ENCODE data around the gene C1QBP. TPM values are rescaled to one million over a fixed set of nuclear protein-coding genes. Genes with fewer than 3 reads are reported as not detected.

C1QBP gene
- total and polyA plus RNA-seq, 2 of the 4 experiments (the other 2 are of a cell fraction) = 172 to 173 TPM

- POLR2A ChIA-PET (ENCODE audit: unreplicated experiment) = no interaction called here
- H3K14ac ChIP-seq (replicated peaks; ENCODE audit: low read depth, low read length) = no peak overlapping the region
- intact Hi-C loops (cut with micrococcal nuclease) = no loop called here
- 0 out of 2 replicates have a peak overlapping the region, but pooled peaks have one; percentile 4 for H2AK5ac ChIP-seq (ENCODE audit: low read depth, low read length)
- H3K4ac ChIP-seq (ENCODE audit: low read depth, low read length) = no peak overlapping the region
- H3K27ac ChIP-seq (ENCODE audit: insufficient read depth, low read length) = no peak overlapping the region
- no TSS peak for BruUV-seq (replicated peaks)
- dilution Hi-C loops (cut with HindIII; ENCODE audit: low sequenced_read_pairs, unreplicated experiment) = no loop called here
- H3K4me1 ChIP-seq (ENCODE audit: control insufficient read depth, insufficient read depth, low read length) = peaks cover 6% of the 10 kb centered on the region
- H3K79me1 ChIP-seq (ENCODE audit: low read depth in 1 of 2, low read length in 2 of 2) = peaks cover 44 to 75% of the 10 kb centered on the region in 2 experiments
- in situ Hi-C loops (cut with MboI; ENCODE audit: low sequenced_read_pairs) = no loop called here
- H2BK15ac ChIP-seq (ENCODE audit: low read depth, low read length) = no peak overlapping the region
- H2BK5ac ChIP-seq (ENCODE audit: low read depth, low read length, poor library complexity, severe bottlenecking) = no peak overlapping the region
- no peak overlapping the region for H2BK120ac ChIP-seq (ENCODE audit: low read depth, low read length)
- H3K9me1 ChIP-seq (ENCODE audit: insufficient read depth, low read length) = peaks cover 29% of the 10 kb centered on the region
- no peak overlapping the region for H3K4me3 ChIP-seq (ENCODE audit: insufficient read depth, low read depth, low read length)
- no peak overlapping the region for H3K56ac ChIP-seq (ENCODE audit: extremely low read depth, insufficient read depth, low read length)
- CTCF ChIA-PET = no interaction called here
- peaks cover 10% of the 10 kb centered on the region; the same call in 1 of the 2 replicates for H4K20me1 ChIP-seq (ENCODE audit: insufficient read depth, low read length)
- no peak overlapping the region for H2AFZ ChIP-seq (replicated peaks; ENCODE audit: low read length, poor library complexity)
- no peak for ATAC-seq (ENCODE audit: low read depth)
- no peak overlapping the region for H3K18ac ChIP-seq (ENCODE audit: low read depth, low read length)
- no peak overlapping the region for H4K91ac ChIP-seq (ENCODE audit: insufficient read depth, low read depth, low read length)
- H3K9me3 ChIP-seq (ENCODE audit: control insufficient read depth, insufficient read depth, low read length) = no peaks in the 10 kb centered on the region
- no peak for DNase-seq
- no peak overlapping the region for H3K9ac ChIP-seq (ENCODE audit: low read depth, low read length)
- WGBS, 2 experiments (ENCODE audit: extremely low coverage in 2 of 2, insufficient read length in 1 of 2) = no CpG with 5 or more reads among the region's 3 CpGs
- no peak overlapping the region for H3K4me2 ChIP-seq (ENCODE audit: low read depth, low read length)
- no peak overlapping the region for H2AK9ac ChIP-seq (replicated peaks; ENCODE audit: low read depth, low read length, poor library complexity)
- H3K36me3 ChIP-seq (ENCODE audit: control insufficient read depth, insufficient read depth, low read length) = peaks cover 52% of the 10 kb centered on the region
- no peak overlapping the region for H2BK20ac ChIP-seq (ENCODE audit: low read depth, low read length)
- H3K27me3 ChIP-seq (ENCODE audit: control insufficient read depth, insufficient read depth, low read length) = no peaks in the 10 kb centered on the region
- H4K5ac ChIP-seq (ENCODE audit: low read depth, low read length) = no peak overlapping the region
- no peak overlapping the region for H4K8ac ChIP-seq (ENCODE audit: low read depth in 2 of 2, low read length in 2 of 2)
- TF ChIP-seq SMC3 (IDR thresholded peaks at IDR 0.05; ENCODE audit: low read depth, low read length) (no peak), RCOR1 (IDR thresholded peaks at IDR 0.05; ENCODE audit: insufficient replicate concordance, low read length) (no peak), MAFK (IDR thresholded peaks at IDR 0.05; ENCODE audit: low read depth, low read length) (no peak), RAD21 (IDR thresholded peaks at IDR 0.05; ENCODE audit: low read length) (no peak), CHD1 (IDR thresholded peaks at IDR 0.05; ENCODE audit: low read depth, low read length) (no peak), MXI1 (IDR thresholded peaks at IDR 0.05; ENCODE audit: borderline replicate concordance, low read depth, low read length) (no peak), POLR2A (IDR thresholded peaks at IDR 0.05; ENCODE audit: low read depth, low read length) (no peak), CTCF (conservative IDR thresholded peaks at IDR 0.05; ENCODE audit: low read depth, low read length) (no peak), MAZ (IDR thresholded peaks at IDR 0.05; ENCODE audit: borderline replicate concordance, low read depth, low read length) (no peak)
- H3K23ac ChIP-seq (ENCODE audit: low read depth, low read length) = no peak overlapping the region
These were observed 13.1 kb downstream of the C1QBP start for GRCh38 chr17:5425826-5426225.
